Lung (tissue), 12 donors: ENCODE measurements around the gene CSTPP1. TPM values are rescaled to one million over a fixed set of nuclear protein-coding genes. Genes with fewer than 3 reads are reported as not detected.
A peak's percentile ranks its signal among the peaks of the same experiment; 100 is the strongest.

Source experiments
- ATAC-seq: fragments of 200-7000 bp; cut with Tn5 transposase; one replicate; pipeline ENCODE4 v1.9.1; 2020; ENCODE audit warnings: moderate number of reproducible peaks; ENCODE audit not compliant: insufficient read depth, low FRiP score
- DNase-seq, 3 donors: peaks; one replicate each; pipeline ENCODE4 v3.0.0-alpha.2; 2013 to 2017
- H3K27ac ChIP-seq, 2 donors: one replicate each; pipeline ENCODE4 v1.5.1; 2013; ENCODE audit warnings: mild to moderate bottlenecking in 2 of 2, moderate library complexity in 2 of 2, control low read depth in 1 of 2, inconsistent platforms in 1 of 2, low read depth in 1 of 2, low read length in 1 of 2
- H3K27me3 ChIP-seq, 3 donors: one replicate each; pipeline ENCODE4 v1.5.1; 2013; ENCODE audit warnings: low read length in 2 of 3; ENCODE audit not compliant: control insufficient read depth in 3 of 3, insufficient read depth in 3 of 3
- H3K36me3 ChIP-seq, 4 donors: one replicate each; pipeline ENCODE4 v1.5.1; 2013; ENCODE audit warnings: low read length in 4 of 4, mild to moderate bottlenecking in 1 of 4, moderate library complexity in 1 of 4; ENCODE audit not compliant: control insufficient read depth in 4 of 4, insufficient read depth in 4 of 4
- H3K4me1 ChIP-seq, 5 donors: one replicate each; pipeline ENCODE4 v1.5.1; 2013; ENCODE audit warnings: low read length in 5 of 5, mild to moderate bottlenecking in 2 of 5, moderate library complexity in 1 of 5; ENCODE audit not compliant: control insufficient read depth in 5 of 5, insufficient read depth in 5 of 5
- H3K4me3 ChIP-seq: one replicate; pipeline ENCODE4 v1.5.1; 2013; ENCODE audit warnings: mild to moderate bottlenecking, control low read depth, moderate library complexity
- H3K9ac ChIP-seq, 2 donors: one replicate each; pipeline ENCODE4 v1.5.1; 2013; ENCODE audit warnings: low read length in 2 of 2, control low read depth in 1 of 2; ENCODE audit not compliant: insufficient read depth in 1 of 2
- H3K9me3 ChIP-seq, 4 donors: one replicate each; pipeline ENCODE4 v1.5.1; 2013; ENCODE audit warnings: low read length in 3 of 4, mild to moderate bottlenecking in 1 of 4, moderate library complexity in 1 of 4; ENCODE audit not compliant: control insufficient read depth in 4 of 4, insufficient read depth in 3 of 4
- CTCF ChIP-seq: IDR thresholded peaks from 2 replicates; pipeline ENCODE4 v1.5.1; 2012; ENCODE audit warnings: mild to moderate bottlenecking; ENCODE audit errors: control extremely low read depth, extremely low read depth
- WGBS, 2 donors: extraction: QIAGEN DNeasy Blood & Tissue Kit; methylation state at CpG; one replicate each; pipeline ENCODE4 v1.1.7; 2013; 5-methylcytosine and 5-hydroxymethylcytosine counted together
- polyA plus RNA-seq, 2 donors: library from polyadenylated mRNA; stranded (reverse); fragments of 200-250 nt; gene quantifications; one replicate each; pipeline ENCODE4 v1.2.1, GENCODE V29; 2013
- total RNA-seq, 2 donors: library from RNA; depleted of rRNA in 1 of 2; stranded (reverse); fragments of >200 nt in 1 of 2; gene quantifications; one replicate each; pipeline ENCODE4 v1.2.1, GENCODE V29; 2014 to 2021
- donor health status: control.
- donor health status: control.
- donor health status: Bipolar disorder and iron deficiency.
- donor health status: healthy.
- donor health status: DM: yes; HTN: yes; CAD: no.

Gene CSTPP1
- total and polyA plus RNA-seq, 4 donors: 26.0 to 45.8 (median 34.4) TPM

- no peak for ATAC-seq
- TF ChIP-seq CTCF: no peak
- WGBS, 2 donors: 80 to 86% methylated on average over 2 of the region's 2 CpGs
- no peak overlapping the region for H3K4me3 ChIP-seq
- no peak for DNase-seq
- no peak overlapping the region for H3K27ac ChIP-seq
- no peaks in the 10 kb centered on the region for H3K27me3 ChIP-seq
- H3K9me3 ChIP-seq: no peaks in the 10 kb centered on the region
- H3K9ac ChIP-seq: no peak overlapping the region
- peaks cover 0 to 3% (median 0%) of the 10 kb centered on the region in 4 donors for H3K36me3 ChIP-seq
- peaks cover 0 to 32% (median 18%) of the 10 kb centered on the region in 5 donors for H3K4me1 ChIP-seq
These were observed 63.5 kb downstream of the CSTPP1 start for GRCh38 chr11:47000033-47000432.

- Histone ChIP-seq H3K9ac (no peak overlapping the region), H3K36me3 (peaks cover 0 to 3% (median 0%) of the 10 kb centered on the region in 4 donors), H3K27me3 (no peaks in the 10 kb centered on the region), H3K4me1 (peaks cover 0 to 36% (median 18%) of the 10 kb centered on the region in 5 donors), H3K4me3 (no peak overlapping the region), H3K27ac (no peak overlapping the region), H3K9me3 (no peaks in the 10 kb centered on the region)
- peak in 2 of 3 donors; percentile 33 to 55 for DNase-seq
- 49 to 63% methylated on average over 3 of the region's 3 CpGs for WGBS, 2 donors
- ATAC-seq: no peak
- TF ChIP-seq CTCF: no peak
These were observed 65.2 kb downstream of the CSTPP1 start for GRCh38 chr11:47001781-47002181.

GRCh38 chr11:47002390-47002789 is 65.8 kb downstream of the CSTPP1 start:
- WGBS, 2 donors: 6 to 9% methylated on average over 1 of the region's 1 CpG
- no peaks in the 10 kb centered on the region for H3K27me3 ChIP-seq

More at GRCh38 chr11:47002390-47002789, 65.8 kb downstream of the CSTPP1 start:
- ATAC-seq: no peak
- Histone ChIP-seq H3K4me1 (peaks cover 0 to 36% (median 18%) of the 10 kb centered on the region in 5 donors), H3K4me3 (no peak overlapping the region), H3K36me3 (peaks cover 0 to under 1% (median 0%) of the 10 kb centered on the region in 4 donors), H3K9me3 (no peaks in the 10 kb centered on the region), H3K27ac (no peak overlapping the region), H3K9ac (no peak overlapping the region)
- no peak for DNase-seq
- TF ChIP-seq CTCF: no peak
